Measurements from ENCODE around the gene SIGLEC7.

DNA sequence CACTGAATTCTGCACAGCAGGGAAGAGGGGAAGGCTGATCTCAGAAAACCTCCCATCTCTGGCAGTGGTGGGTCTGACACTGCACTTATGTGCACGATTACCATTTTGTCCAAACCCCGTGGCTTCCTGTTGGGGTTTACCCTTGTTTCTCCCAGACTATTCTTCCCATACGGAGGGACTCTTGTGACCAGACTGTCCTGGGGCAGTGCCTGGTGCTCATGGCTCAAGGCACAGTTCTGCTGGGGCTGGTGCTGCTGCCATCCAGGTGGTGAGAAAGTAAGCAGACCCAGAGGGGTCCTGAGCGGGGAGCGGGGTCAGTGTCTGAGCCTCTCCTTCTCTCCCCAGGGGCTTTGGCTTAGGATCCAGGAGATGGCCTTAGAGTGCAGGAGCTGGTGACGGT is 22.5 kb upstream of the SIGLEC7 start:
- TF ChIP-seq, protein P1, sequence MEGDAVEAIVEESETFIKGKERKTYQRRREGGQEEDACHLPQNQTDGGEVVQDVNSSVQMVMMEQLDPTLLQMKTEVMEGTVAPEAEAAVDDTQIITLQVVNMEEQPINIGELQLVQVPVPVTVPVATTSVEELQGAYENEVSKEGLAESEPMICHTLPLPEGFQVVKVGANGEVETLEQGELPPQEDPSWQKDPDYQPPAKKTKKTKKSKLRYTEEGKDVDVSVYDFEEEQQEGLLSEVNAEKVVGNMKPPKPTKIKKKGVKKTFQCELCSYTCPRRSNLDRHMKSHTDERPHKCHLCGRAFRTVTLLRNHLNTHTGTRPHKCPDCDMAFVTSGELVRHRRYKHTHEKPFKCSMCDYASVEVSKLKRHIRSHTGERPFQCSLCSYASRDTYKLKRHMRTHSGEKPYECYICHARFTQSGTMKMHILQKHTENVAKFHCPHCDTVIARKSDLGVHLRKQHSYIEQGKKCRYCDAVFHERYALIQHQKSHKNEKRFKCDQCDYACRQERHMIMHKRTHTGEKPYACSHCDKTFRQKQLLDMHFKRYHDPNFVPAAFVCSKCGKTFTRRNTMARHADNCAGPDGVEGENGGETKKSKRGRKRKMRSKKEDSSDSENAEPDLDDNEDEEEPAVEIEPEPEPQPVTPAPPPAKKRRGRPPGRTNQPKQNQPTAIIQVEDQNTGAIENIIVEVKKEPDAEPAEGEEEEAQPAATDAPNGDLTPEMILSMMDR (IDR thresholded peaks at IDR 0.05) = no peak
- TF ChIP-seq POLR2A (IDR thresholded peaks at IDR 0.05) = no peak

Data from heart left ventricle (tissue), 13 donors.